Gastroesophageal sphincter (tissue), 3 donors: ENCODE measurements around the gene FGGY.

ENCODE experiments used
- CTCF ChIP-seq, 4 experiments: fragments of 200-600 bp in 2 of 4; fragments of 450-650 bp in 2 of 4; sonication (generic) in 1 of 4; IDR thresholded peaks; one replicate each; pipeline ENCODE4 v1.5.1; 2017 to 2019; ENCODE audit warnings: antibody characterized with exemption in 4 of 4, mild to moderate bottlenecking in 2 of 4, moderate library complexity in 2 of 4
- POLR2A ChIP-seq, 2 donors: fragments of 450-650 bp; IDR thresholded peaks; one replicate each; pipeline ENCODE4 v1.6.1; 2017; ENCODE audit warnings: antibody characterized with exemption in 2 of 2, mild to moderate bottlenecking in 2 of 2, moderate library complexity in 1 of 2
- POLR2AphosphoS5 ChIP-seq: sonication (generic); formaldehyde crosslinking; IDR thresholded peaks from one replicate; pipeline ENCODE4 v1.6.1; 2017; ENCODE audit warnings: antibody characterized with exemption

- TF ChIP-seq POLR2A (IDR thresholded peaks at IDR 0.05) = no peak
- TF ChIP-seq POLR2AphosphoS5 = no peak
- no peak for TF ChIP-seq CTCF (IDR thresholded peaks at IDR 0.05)
These were observed 10.7 kb downstream of the FGGY start for GRCh38 chr1:59307591-59307990.
